ENCODE measurements around the gene SLC9A7.

Gene SLC9A7

DNA sequence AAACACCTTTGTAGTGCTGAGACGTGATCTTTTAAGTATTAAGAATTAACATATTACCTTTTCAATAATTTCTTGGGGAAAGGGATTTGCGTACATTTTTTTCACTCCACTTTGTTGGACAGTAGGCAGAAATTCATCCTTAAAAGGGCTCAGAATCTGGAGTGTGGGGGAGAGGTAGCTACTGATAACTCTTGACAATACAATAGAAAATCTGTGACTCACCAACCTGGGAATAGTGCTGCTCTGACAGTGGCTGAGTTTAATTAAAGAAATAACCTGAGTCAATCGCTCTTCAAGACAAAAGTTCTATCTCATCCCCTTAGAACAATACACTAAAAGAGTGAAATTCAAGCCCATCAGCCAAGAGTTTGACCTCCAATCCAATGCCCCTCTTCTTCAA, 60.2 kb downstream of the SLC9A7 start:
- TF ChIP-seq, protein P1, sequence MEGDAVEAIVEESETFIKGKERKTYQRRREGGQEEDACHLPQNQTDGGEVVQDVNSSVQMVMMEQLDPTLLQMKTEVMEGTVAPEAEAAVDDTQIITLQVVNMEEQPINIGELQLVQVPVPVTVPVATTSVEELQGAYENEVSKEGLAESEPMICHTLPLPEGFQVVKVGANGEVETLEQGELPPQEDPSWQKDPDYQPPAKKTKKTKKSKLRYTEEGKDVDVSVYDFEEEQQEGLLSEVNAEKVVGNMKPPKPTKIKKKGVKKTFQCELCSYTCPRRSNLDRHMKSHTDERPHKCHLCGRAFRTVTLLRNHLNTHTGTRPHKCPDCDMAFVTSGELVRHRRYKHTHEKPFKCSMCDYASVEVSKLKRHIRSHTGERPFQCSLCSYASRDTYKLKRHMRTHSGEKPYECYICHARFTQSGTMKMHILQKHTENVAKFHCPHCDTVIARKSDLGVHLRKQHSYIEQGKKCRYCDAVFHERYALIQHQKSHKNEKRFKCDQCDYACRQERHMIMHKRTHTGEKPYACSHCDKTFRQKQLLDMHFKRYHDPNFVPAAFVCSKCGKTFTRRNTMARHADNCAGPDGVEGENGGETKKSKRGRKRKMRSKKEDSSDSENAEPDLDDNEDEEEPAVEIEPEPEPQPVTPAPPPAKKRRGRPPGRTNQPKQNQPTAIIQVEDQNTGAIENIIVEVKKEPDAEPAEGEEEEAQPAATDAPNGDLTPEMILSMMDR (IDR thresholded peaks at IDR 0.05; ENCODE audit: insufficient read depth, low read length, poor library complexity, severe bottlenecking) = no peak
- no peaks in the 10 kb centered on the region for H3K36me3 ChIP-seq (ENCODE audit: control insufficient read depth, insufficient read depth, low read length)
- DNase-seq (ENCODE audit: extremely low read depth, insufficient read length) = no peak
- no peaks in the 10 kb centered on the region for H3K27me3 ChIP-seq (replicated peaks; ENCODE audit: control insufficient read depth, insufficient read depth, low read length)
- H3K4me3 ChIP-seq (replicated peaks; ENCODE audit: low read depth, low read length) = no peak overlapping the region

DNA sequence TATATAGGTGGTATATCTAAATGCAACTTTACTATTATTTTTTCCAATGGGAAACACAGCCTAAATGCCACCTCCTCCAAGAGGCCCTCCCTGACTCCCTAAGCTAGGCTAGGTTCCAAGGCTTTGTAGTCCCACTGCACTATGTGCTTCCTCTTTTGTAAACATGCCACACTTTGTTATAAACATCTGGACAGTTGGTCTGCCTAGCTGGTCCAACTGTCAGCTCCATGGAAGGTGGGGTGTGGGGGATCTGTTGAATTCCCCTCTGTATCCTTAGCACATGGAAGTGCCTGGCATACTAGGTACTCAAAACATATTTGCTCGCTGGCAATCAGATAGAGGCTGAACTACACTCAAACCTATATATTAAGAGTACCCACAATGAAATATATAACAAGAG, 63.4 kb downstream of the SLC9A7 start:
- H3K36me3 ChIP-seq (ENCODE audit: control insufficient read depth, insufficient read depth, low read length) = no peaks in the 10 kb centered on the region
- H3K27me3 ChIP-seq (replicated peaks; ENCODE audit: control insufficient read depth, insufficient read depth, low read length) = no peaks in the 10 kb centered on the region
- DNase-seq (ENCODE audit: extremely low read depth, insufficient read length) = no peak
- TF ChIP-seq, protein P1 (IDR thresholded peaks at IDR 0.05; ENCODE audit: insufficient read depth, low read length, poor library complexity, severe bottlenecking) = no peak
- no peak overlapping the region for H3K4me3 ChIP-seq (replicated peaks; ENCODE audit: low read depth, low read length)

DNA sequence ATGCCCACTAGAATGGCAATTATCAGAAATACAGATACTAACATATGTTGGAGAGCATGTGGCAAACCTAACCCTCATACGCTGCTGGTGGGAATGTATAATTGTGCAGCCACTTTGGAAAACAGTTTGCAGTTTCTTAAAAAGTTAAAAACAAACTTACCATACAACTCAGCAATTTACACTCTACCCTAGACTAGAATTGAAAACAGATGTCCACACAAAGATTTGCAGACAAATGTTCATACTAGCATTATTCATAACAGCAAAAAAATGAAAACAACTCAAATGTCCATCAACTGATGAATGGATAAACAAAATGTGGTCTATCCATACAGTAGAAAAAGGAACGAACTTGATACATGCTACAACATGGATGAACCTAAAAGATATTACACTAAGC, 64.4 kb downstream of the SLC9A7 start:
- no peaks in the 10 kb centered on the region for H3K27me3 ChIP-seq (replicated peaks; ENCODE audit: control insufficient read depth, insufficient read depth, low read length)

DNA sequence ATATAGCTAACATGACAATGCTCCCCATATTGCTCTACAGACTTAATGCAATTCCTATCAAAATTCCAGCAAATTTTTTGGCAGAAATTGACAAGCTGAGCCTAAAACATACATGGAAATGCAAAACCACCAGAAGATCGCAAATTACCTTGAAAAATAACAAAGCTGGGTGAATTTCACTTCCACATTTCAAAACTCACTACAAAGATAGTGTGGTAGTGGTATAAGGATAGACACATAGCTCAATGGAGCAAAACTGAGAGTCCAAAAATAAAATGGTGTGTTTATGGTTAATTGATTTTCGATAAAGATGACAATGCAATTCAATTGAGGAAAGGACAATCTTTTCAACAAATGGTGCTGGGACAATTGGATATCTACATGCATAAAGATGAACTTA, 65.8 kb downstream of the SLC9A7 start:
- Histone ChIP-seq H3K27me3 (replicated peaks; ENCODE audit: control insufficient read depth, insufficient read depth, low read length) (no peaks in the 10 kb centered on the region), H3K4me3 (replicated peaks; ENCODE audit: low read depth, low read length) (no peak overlapping the region), H3K36me3 (ENCODE audit: control insufficient read depth, insufficient read depth, low read length) (no peaks in the 10 kb centered on the region)
- TF ChIP-seq, protein P1 (IDR thresholded peaks at IDR 0.05; ENCODE audit: insufficient read depth, low read length, poor library complexity, severe bottlenecking) = no peak
- no peak for DNase-seq (ENCODE audit: extremely low read depth, insufficient read length)

More for the DNA sequence above, 64.4 kb downstream of the SLC9A7 start:
- Histone ChIP-seq H3K4me3 (replicated peaks; ENCODE audit: low read depth, low read length) (no peak overlapping the region), H3K36me3 (ENCODE audit: control insufficient read depth, insufficient read depth, low read length) (no peaks in the 10 kb centered on the region)
- DNase-seq (ENCODE audit: extremely low read depth, insufficient read length) = no peak
- TF ChIP-seq, protein P1 (IDR thresholded peaks at IDR 0.05; ENCODE audit: insufficient read depth, low read length, poor library complexity, severe bottlenecking) = no peak

DNA sequence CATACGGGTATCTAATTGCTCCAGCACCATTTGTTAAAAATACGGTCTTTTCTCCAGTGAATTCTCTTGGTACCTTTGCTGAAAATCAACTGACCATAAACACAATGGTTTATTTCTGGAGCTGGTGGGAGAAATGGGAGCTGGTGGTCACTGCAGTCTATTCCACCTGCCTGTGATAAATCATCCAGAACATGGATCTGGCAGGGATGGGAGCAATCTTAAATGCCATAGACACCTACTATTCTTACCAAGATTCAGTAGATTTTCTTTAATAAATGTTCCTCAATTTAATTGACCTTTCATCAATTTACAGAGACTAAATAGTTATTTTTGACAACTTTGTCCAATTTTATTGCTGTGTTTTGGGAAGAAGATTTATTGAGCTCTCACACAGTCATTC, 68.1 kb downstream of the SLC9A7 start:
- DNase-seq (ENCODE audit: extremely low read depth, insufficient read length) = no peak
- TF ChIP-seq, protein P1 (IDR thresholded peaks at IDR 0.05; ENCODE audit: insufficient read depth, low read length, poor library complexity, severe bottlenecking) = no peak
- Histone ChIP-seq H3K27me3 (replicated peaks; ENCODE audit: control insufficient read depth, insufficient read depth, low read length) (no peaks in the 10 kb centered on the region), H3K36me3 (ENCODE audit: control insufficient read depth, insufficient read depth, low read length) (no peaks in the 10 kb centered on the region), H3K4me3 (replicated peaks; ENCODE audit: low read depth, low read length) (no peak overlapping the region)

DNA sequence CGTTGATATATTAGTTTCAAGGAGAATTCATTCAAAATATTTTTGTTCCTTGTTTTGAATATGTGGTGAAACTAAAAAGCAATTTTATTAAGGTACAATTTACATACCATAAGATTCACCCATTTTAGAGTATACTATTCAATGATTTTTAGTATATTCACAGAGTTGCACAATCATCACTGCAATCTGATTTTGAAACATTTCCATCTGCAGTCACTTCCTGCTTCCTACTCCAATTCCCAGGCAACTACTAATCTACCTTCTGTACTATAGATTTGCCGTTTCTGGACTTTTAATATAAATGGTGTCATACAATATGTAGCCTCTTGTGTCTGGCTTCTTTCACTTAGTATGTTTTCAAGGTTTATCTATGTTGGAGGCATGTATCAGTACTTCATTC, 71.3 kb downstream of the SLC9A7 start:
- Histone ChIP-seq H3K27me3 (replicated peaks; ENCODE audit: control insufficient read depth, insufficient read depth, low read length) (no peaks in the 10 kb centered on the region), H3K4me3 (replicated peaks; ENCODE audit: low read depth, low read length) (no peak overlapping the region), H3K36me3 (ENCODE audit: control insufficient read depth, insufficient read depth, low read length) (no peaks in the 10 kb centered on the region; the same call in 1 of the 2 replicates)
- no peak for DNase-seq (ENCODE audit: extremely low read depth, insufficient read length)
- TF ChIP-seq, protein P1 (IDR thresholded peaks at IDR 0.05; ENCODE audit: insufficient read depth, low read length, poor library complexity, severe bottlenecking) = no peak

Measured in GM06990 (cell line).